SK-N-SH (cell line): Measurements from ENCODE around the gene PBX1.

Experiments used
- CTCF ChIP-seq: fragments of 200-600 bp; sonication (generic); IDR thresholded peaks from 2 replicates; pipeline ENCODE4 v1.6.1; 2017; ENCODE audit warnings: antibody characterized with exemption, mild to moderate bottlenecking, moderate library complexity
- EZH2phosphoT487 ChIP-seq: fragments of 200-600 bp; sonication (generic); IDR thresholded peaks from 2 replicates; pipeline ENCODE4 v1.6.1; 2017; ENCODE audit warnings: low read depth, mixed run types, mild to moderate bottlenecking, antibody characterized with exemption, moderate library complexity, borderline replicate concordance
- MXI1 ChIP-seq: IDR thresholded peaks from 2 replicates; pipeline ENCODE4 v1.6.1; 2012; ENCODE audit warnings: mild to moderate bottlenecking, low read depth, low read length, improper control_type of control experiment
- NRF1 ChIP-seq: IDR thresholded peaks from 2 replicates; pipeline ENCODE4 v1.6.1; 2012; ENCODE audit warnings: low read depth, mild to moderate bottlenecking, low read length
- POLR2AphosphoS5 ChIP-seq: IDR thresholded peaks from 2 replicates; pipeline ENCODE4 v1.6.1; 2012; ENCODE audit warnings: low read depth, low read length
- RXRA ChIP-seq: IDR thresholded peaks from 2 replicates; pipeline ENCODE4 v1.4.0; 2012; ENCODE audit warnings: low read depth, mild to moderate bottlenecking, borderline replicate concordance
- SIN3A ChIP-seq: IDR thresholded peaks from 2 replicates; pipeline ENCODE4 v1.6.1; 2012; ENCODE audit warnings: low read depth, mild to moderate bottlenecking, low read length, moderate library complexity, borderline replicate concordance
- TCF12 ChIP-seq: IDR thresholded peaks from 2 replicates; pipeline ENCODE4 v1.4.0; 2012

GRCh38 chr1:164672588-164672987 is 113.6 kb downstream of the PBX1 start:
- TF ChIP-seq CTCF: no peak
- no peak for TF ChIP-seq EZH2phosphoT487
- no peak for TF ChIP-seq TCF12
- no peak for TF ChIP-seq MXI1
- TF ChIP-seq SIN3A: no peak
- TF ChIP-seq POLR2AphosphoS5: no peak
- TF ChIP-seq RXRA: no peak
- TF ChIP-seq NRF1: no peak
